ENCODE results near the gene FKBP9.
"Not testable (repeated sequence)": the region's sequence is repeated elsewhere in the genome, so short reads cannot be mapped to it uniquely, and the experiment has no call there.

FKBP9 gene

GRCh38 chr7:32957326-32958045 lies at the start of gene FKBP9:
TSS of gene FKBP9 (plus strand) at chr7:32957440. CDS start at chr7:32957574, 134 bp downstream.
- DNase-seq: peak; percentile 78

- no peak for DNase-seq
Measured at GRCh38 chr7:32910195-32910594, 47.0 kb upstream of the FKBP9 start.

GRCh38 chr7:32914184-32914583 lies 43.1 kb upstream of the FKBP9 start:
- DNase-seq: no peak

GRCh38 chr7:32915041-32915536 lies 42.2 kb upstream of the FKBP9 start:
- DNase-seq: no peak

GRCh38 chr7:32916006-32916405 lies 41.2 kb upstream of the FKBP9 start:
- no peak for DNase-seq

GRCh38 chr7:32916994-32917393 lies 40.2 kb upstream of the FKBP9 start:
- DNase-seq: not testable (repeated sequence)

GRCh38 chr7:32921896-32922295 lies 35.3 kb upstream of the FKBP9 start:
- DNase-seq: no peak

GRCh38 chr7:32928785-32929298 lies 28.4 kb upstream of the FKBP9 start:
- no peak for DNase-seq

- no peak for DNase-seq
Measured at GRCh38 chr7:32929430-32930143, 27.7 kb upstream of the FKBP9 start.

GRCh38 chr7:32930378-32930777 lies 26.9 kb upstream of the FKBP9 start:
- no peak for DNase-seq

- DNase-seq: no peak
Measured at GRCh38 chr7:32935558-32935957, 21.7 kb upstream of the FKBP9 start.

- no peak for DNase-seq
Measured at GRCh38 chr7:32936689-32937088, 20.6 kb upstream of the FKBP9 start.

GRCh38 chr7:32937344-32938174 lies 19.7 kb upstream of the FKBP9 start:
- DNase-seq: peak; percentile 79

GRCh38 chr7:32941181-32941580 lies 16.1 kb upstream of the FKBP9 start:
- DNase-seq: no peak

- DNase-seq: no peak
Measured at GRCh38 chr7:32941681-32942414, 15.4 kb upstream of the FKBP9 start.

GRCh38 chr7:32942415-32943251 lies 14.6 kb upstream of the FKBP9 start:
- peak; percentile 77 for DNase-seq

- no peak for DNase-seq
Measured at GRCh38 chr7:32943252-32944030, 13.8 kb upstream of the FKBP9 start.

- no peak for DNase-seq
Measured at GRCh38 chr7:32947420-32947983, 9.7 kb upstream of the FKBP9 start.

GRCh38 chr7:32948202-32948601 lies 9.0 kb upstream of the FKBP9 start:
- no peak for DNase-seq

- no peak for DNase-seq
Measured at GRCh38 chr7:32952876-32953275, 4.4 kb upstream of the FKBP9 start.

Measured in SHP77 treated with DMSO at 0.1 percent for 48 hours (cell line).